Measurements from ENCODE around the gene H1-8. TPM values are rescaled to one million over a fixed set of nuclear protein-coding genes. Genes with fewer than 3 reads are reported as not detected.
A peak's percentile ranks its signal among the peaks of the same experiment; 100 is the strongest.

Gene H1-8
- total and polyA plus RNA-seq, 9 of the 15 experiments (the other 6 are each of a cell fraction or from before 2014, with no cell fraction given): not detected

DNA sequence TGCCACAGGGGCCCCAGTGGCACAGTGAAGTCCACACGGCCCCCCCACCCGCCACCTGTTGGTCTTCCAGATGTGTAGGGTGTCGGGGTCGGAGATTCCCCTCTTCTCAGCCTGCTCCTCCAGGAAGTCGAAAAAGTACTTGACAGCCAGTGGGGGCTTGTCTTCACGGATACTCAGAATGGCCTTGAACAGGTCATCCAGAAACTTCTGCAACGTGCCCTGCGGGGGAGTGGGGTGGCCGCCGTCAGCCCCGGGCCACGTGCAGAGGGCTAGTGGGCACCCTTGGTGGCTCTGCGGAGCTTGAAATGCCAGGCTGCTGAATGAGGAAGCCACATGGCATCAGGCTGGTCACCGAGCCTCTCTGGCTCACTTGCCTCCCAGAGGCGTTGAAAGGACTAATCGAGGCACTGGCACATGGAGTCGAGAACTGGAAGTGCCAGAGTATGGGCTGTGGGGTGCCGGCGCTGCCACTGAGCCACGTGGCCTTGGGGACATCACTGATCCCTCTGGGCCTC, 16.6 kb downstream of the H1-8 start:
- Histone ChIP-seq H3K4me2 (ENCODE audit: insufficient read depth, low read length) (no peak overlapping the region), H3K79me2 (ENCODE audit: control insufficient read depth, insufficient read depth, low read length) (no peaks in the 10 kb centered on the region), H3K9me3 (replicated peaks; ENCODE audit: control insufficient read depth, insufficient read depth, low read depth, low read length) (no peaks in the 10 kb centered on the region), H3K27me3 (ENCODE audit: control insufficient read depth in 2 of 2, insufficient read depth in 2 of 2, low read length in 2 of 2) (no peaks in the 10 kb centered on the region), H3K27ac (ENCODE audit: extremely low read depth, low read depth, low read length) (no peak overlapping the region), H2AFZ (ENCODE audit: low read depth, low read length) (no peak overlapping the region), H3K9ac (ENCODE audit: insufficient read depth in 1 of 2, low read depth in 2 of 2, low read length in 2 of 2) (0 out of 4 replicates have a peak overlapping the region, but pooled peaks of 1 of the 2 experiments have one; percentile 17), H4K20me1 (replicated peaks; ENCODE audit: control insufficient read depth, insufficient read depth, low read length) (no peaks in the 10 kb centered on the region), H3K9me1 (ENCODE audit: control insufficient read depth, insufficient read depth, low read length) (no peaks in the 10 kb centered on the region), H3K36me3 (ENCODE audit: control insufficient read depth, insufficient read depth, low read length) (peaks cover 29% of the 10 kb centered on the region; the same call in 1 of the 3 replicates), H3K4me1 (replicated peaks in 1 of 2; ENCODE audit: control insufficient read depth in 2 of 2, insufficient read depth in 2 of 2, low read length in 2 of 2) (peaks cover 0 to 46% of the 10 kb centered on the region in 2 experiments; a peak in 3 of 5 replicates), H3K4me3 (no peak overlapping the region)
- ATAC-seq: no peak
- DNase-seq (ENCODE audit: extremely low read depth in 1 of 4, low spot score in 3 of 4): no peak
- ChIA-PET CTCF (ENCODE audit: low intra/inter-chr PET ratio) (no interaction called here), POLR2A (no interaction called here)
- TF ChIP-seq ELF4 (CRISPR knock-in tag; IDR thresholded peaks at IDR 0.05) (no peak), PRMT5 (CRISPR knock-in tag; IDR thresholded peaks at IDR 0.05) (no peak), RBFOX2 (IDR thresholded peaks at IDR 0.05; ENCODE audit: low read depth, low read length) (no peak), ASH1L (IDR thresholded peaks at IDR 0.05; ENCODE audit: borderline replicate concordance, low read depth, partially characterized antibody) (no peak), PCBP1 (IDR thresholded peaks at IDR 0.05; ENCODE audit: low read depth, low read length, poor library complexity, severe bottlenecking) (no peak), PHB (CRISPR knock-in tag; IDR thresholded peaks at IDR 0.05) (no peak), TEAD4 (IDR thresholded peaks at IDR 0.05; ENCODE audit: low read length) (no peak), TEAD4 (CRISPR knock-in tag; IDR thresholded peaks at IDR 0.05; ENCODE audit: borderline replicate concordance) (no peak), JUNB (CRISPR knock-in tag; conservative IDR thresholded peaks at IDR 0.05) (no peak), ZNF347 (CRISPR knock-in tag; IDR thresholded peaks at IDR 0.05; ENCODE audit: low read depth) (no peak)
- intact Hi-C loops (cut with micrococcal nuclease): no loop called here
- no TSS peak for BruUV-seq (replicated peaks)
- FAIRE-seq: no peak
- 86% methylated on average over 10 of the region's 20 CpGs for WGBS (ENCODE audit: insufficient coverage, low coverage, missing lambda C conversion rate)
- in situ Hi-C loops (cut with MboI): no loop called here
